Measurements from ENCODE around the gene FSTL4. TPM values are rescaled to one million over a fixed set of nuclear protein-coding genes. Genes with fewer than 3 reads are reported as not detected.

The FSTL4 gene
- total and polyA plus RNA-seq, 2 of the 4 experiments (the other 2 are of a cell fraction) = 0.18 TPM; not detected in 1

DNA sequence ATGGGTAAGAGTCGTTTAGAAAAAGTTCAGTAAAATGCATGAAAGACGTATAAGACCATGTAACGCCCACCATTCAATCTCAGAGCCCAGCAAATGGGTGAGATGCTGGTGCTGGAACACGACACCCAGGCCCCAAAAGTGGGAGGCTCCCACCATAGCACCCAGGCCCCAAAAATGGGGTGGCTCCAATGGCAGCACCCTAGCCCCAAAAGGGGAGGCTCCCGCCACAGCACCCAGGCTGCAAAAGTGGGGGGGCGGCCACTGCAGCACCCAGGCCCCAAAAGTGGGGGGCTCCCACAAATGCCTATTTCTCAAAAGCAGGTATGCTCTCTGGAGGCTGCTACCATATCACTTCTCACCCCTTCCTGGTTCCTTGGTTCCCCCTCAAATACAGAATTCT, 12.7 kb downstream of the FSTL4 start:
- Histone ChIP-seq H3K36me3 (ENCODE audit: control insufficient read depth, insufficient read depth, low read length) (no peaks in the 10 kb centered on the region), H3K56ac (ENCODE audit: extremely low read depth, insufficient read depth, low read length) (no peak overlapping the region), H3K4me1 (ENCODE audit: control insufficient read depth, insufficient read depth, low read length) (no peaks in the 10 kb centered on the region), H4K91ac (ENCODE audit: insufficient read depth, low read depth, low read length) (no peak overlapping the region), H2BK20ac (ENCODE audit: low read depth, low read length) (no peak overlapping the region), H3K4me2 (ENCODE audit: low read depth, low read length) (no peak overlapping the region), H3K18ac (ENCODE audit: low read depth, low read length) (no peak overlapping the region), H2BK120ac (ENCODE audit: low read depth, low read length) (no peak overlapping the region), H3K9ac (ENCODE audit: low read depth, low read length) (no peak overlapping the region), H3K4ac (ENCODE audit: low read depth, low read length) (no peak overlapping the region), H4K8ac (ENCODE audit: low read depth in 2 of 2, low read length in 2 of 2) (no peak overlapping the region), H3K27ac (ENCODE audit: insufficient read depth, low read length) (no peak overlapping the region), H3K4me3 (ENCODE audit: insufficient read depth, low read depth, low read length) (no peak overlapping the region), H2BK15ac (ENCODE audit: low read depth, low read length) (no peak overlapping the region), H3K27me3 (ENCODE audit: control insufficient read depth, insufficient read depth, low read length) (no peaks in the 10 kb centered on the region), H3K14ac (replicated peaks; ENCODE audit: low read depth, low read length) (no peak overlapping the region), H2AK5ac (ENCODE audit: low read depth, low read length) (no peak overlapping the region), H2AFZ (replicated peaks; ENCODE audit: low read length, poor library complexity) (no peak overlapping the region), H4K5ac (ENCODE audit: low read depth, low read length) (no peak overlapping the region), H2AK9ac (replicated peaks; ENCODE audit: low read depth, low read length, poor library complexity) (no peak overlapping the region), H3K9me1 (ENCODE audit: insufficient read depth, low read length) (no peaks in the 10 kb centered on the region), H3K79me1 (ENCODE audit: low read depth in 1 of 2, low read length in 2 of 2) (no peaks in the 10 kb centered on the region), H3K9me3 (ENCODE audit: control insufficient read depth, insufficient read depth, low read length) (no peaks in the 10 kb centered on the region), H2BK5ac (ENCODE audit: low read depth, low read length, poor library complexity, severe bottlenecking) (no peak overlapping the region), H4K20me1 (ENCODE audit: insufficient read depth, low read length) (no peaks in the 10 kb centered on the region), H3K23ac (ENCODE audit: low read depth, low read length) (no peak overlapping the region)
- dilution Hi-C loops (cut with HindIII; ENCODE audit: low sequenced_read_pairs, unreplicated experiment) = no loop called here
- ChIA-PET POLR2A (ENCODE audit: unreplicated experiment) (no interaction called here), CTCF (no interaction called here)
- BruUV-seq (replicated peaks) = no TSS peak
- no peak for DNase-seq
- intact Hi-C loops (cut with micrococcal nuclease) = no loop called here
- in situ Hi-C loops (cut with MboI; ENCODE audit: low sequenced_read_pairs) = no loop called here
- no peak for TF ChIP-seq MAZ (IDR thresholded peaks at IDR 0.05; ENCODE audit: borderline replicate concordance, low read depth, low read length)
- no peak for TF ChIP-seq RCOR1 (IDR thresholded peaks at IDR 0.05; ENCODE audit: insufficient replicate concordance, low read length)
- TF ChIP-seq, protein P1, sequence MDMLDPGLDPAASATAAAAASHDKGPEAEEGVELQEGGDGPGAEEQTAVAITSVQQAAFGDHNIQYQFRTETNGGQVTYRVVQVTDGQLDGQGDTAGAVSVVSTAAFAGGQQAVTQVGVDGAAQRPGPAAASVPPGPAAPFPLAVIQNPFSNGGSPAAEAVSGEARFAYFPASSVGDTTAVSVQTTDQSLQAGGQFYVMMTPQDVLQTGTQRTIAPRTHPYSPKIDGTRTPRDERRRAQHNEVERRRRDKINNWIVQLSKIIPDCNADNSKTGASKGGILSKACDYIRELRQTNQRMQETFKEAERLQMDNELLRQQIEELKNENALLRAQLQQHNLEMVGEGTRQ (IDR thresholded peaks at IDR 0.05; ENCODE audit: low read depth, low read length) = no peak
- no peak for TF ChIP-seq MAFK (IDR thresholded peaks at IDR 0.05; ENCODE audit: low read depth, low read length)
- no peak for TF ChIP-seq BHLHE40 (IDR thresholded peaks at IDR 0.05; ENCODE audit: low read depth, low read length)
- no peak for TF ChIP-seq CTCF (conservative IDR thresholded peaks at IDR 0.05; ENCODE audit: low read depth, low read length)
- no peak for TF ChIP-seq ELK1 (IDR thresholded peaks at IDR 0.05; ENCODE audit: borderline replicate concordance, low read depth, low read length)
- TF ChIP-seq POLR2A (IDR thresholded peaks at IDR 0.05; ENCODE audit: low read depth, low read length) = no peak
- TF ChIP-seq RAD21 (IDR thresholded peaks at IDR 0.05; ENCODE audit: low read length) = no peak
- no peak for ATAC-seq (ENCODE audit: low read depth)
- no CpG with 5 or more reads among the region's 6 CpGs for WGBS, 2 experiments (ENCODE audit: extremely low coverage in 2 of 2, insufficient read length in 1 of 2)

All from IMR-90 (cell line).